B cell (primary cell): ENCODE results near the gene PTPN22. TPM values are rescaled to one million over a fixed set of nuclear protein-coding genes. Genes with fewer than 3 reads are reported as not detected.

Source experiments
- ATAC-seq: fragments of 200-7000 bp; cut with Tn5 transposase; one replicate; pipeline ENCODE4 v1.10.0; 2021; ENCODE audit warnings: low read depth, mild to moderate bottlenecking, moderate number of reproducible peaks, moderate library complexity
- CTCF ChIA-PET: fragments of 350-600 bp; sonication (Branson Sonifier 250); formaldehyde crosslinking; loops from one replicate; lab custom pipeline; 2021; ENCODE audit warnings: antibody characterized with exemption, inconsistent platforms; lab: Charles Lee
- POLR2A ChIA-PET: fragments of 350-600 bp; sonication (Branson Sonifier 250); formaldehyde crosslinking; loops from one replicate; lab custom pipeline; 2021; ENCODE audit warnings: antibody characterized with exemption; lab: Charles Lee
- DNase-seq: peaks from one replicate; pipeline ENCODE4 v3.0.0; 2013
- H2AFZ ChIP-seq: 2 replicates; pipeline ENCODE4 v1.6.1; 2012; ENCODE audit warnings: mild to moderate bottlenecking, low read depth, low read length; ENCODE audit not compliant: insufficient read depth, poor library complexity, severe bottlenecking
- H3K27ac ChIP-seq, 2 donors: 1 replicate in 1 of 2; 2 replicates in 1 of 2; pipeline ENCODE4 v1.5.1; 2012 to 2013; ENCODE audit warnings: low read length in 2 of 2, mild to moderate bottlenecking in 2 of 2, moderate library complexity in 1 of 2
- H3K27me3 ChIP-seq, 4 experiments: fragments of 200-600 bp in 1 of 4; sonication (generic) in 1 of 4; replicated peaks in 1 of 4; 1 replicate in 2 of 4; 2 replicates in 2 of 4; pipeline versions ENCODE4 v1.6.1 to v1.7.0; 2013 to 2016; ENCODE audit warnings: low read length in 3 of 4, mild to moderate bottlenecking in 2 of 4, mixed read lengths in 1 of 4, moderate library complexity in 1 of 4; ENCODE audit not compliant: insufficient read depth in 4 of 4, control insufficient read depth in 3 of 4; ENCODE audit errors: control extremely low read depth in 1 of 4
- H3K36me3 ChIP-seq, 2 experiments: replicated peaks in 1 of 2; 1 replicate in 1 of 2; 2 replicates in 1 of 2; pipeline versions ENCODE4 v1.6.1 to v1.7.1; 2013; ENCODE audit warnings: low read length in 1 of 2; ENCODE audit not compliant: insufficient read depth in 2 of 2, control insufficient read depth in 1 of 2; ENCODE audit errors: control extremely low read depth in 1 of 2, extremely low read depth in 1 of 2
- H3K4me1 ChIP-seq, 2 donors: fragments of 200-600 bp in 1 of 2; sonication (generic) in 1 of 2; 1 replicate in 1 of 2; 2 replicates in 1 of 2; pipeline versions ENCODE4 v1.5.1 to v1.6.1; 2013 to 2017; ENCODE audit warnings: low read length in 2 of 2; ENCODE audit not compliant: control insufficient read depth in 2 of 2, insufficient read depth in 2 of 2
- H3K4me2 ChIP-seq: replicated peaks from 2 replicates; pipeline ENCODE3; 2012; ENCODE audit warnings: mild to moderate bottlenecking, low read depth, low read length; ENCODE audit not compliant: poor library complexity, severe bottlenecking
- H3K4me3 ChIP-seq, 5 experiments: fragments of 200-600 bp in 1 of 5; sonication (generic) in 1 of 5; 1 replicate in 3 of 5; 2 replicates in 2 of 5; pipeline versions ENCODE4 v1.5.1 to v1.7.0; 2011 to 2016; ENCODE audit warnings: low read length in 4 of 5, mild to moderate bottlenecking in 4 of 5, low read depth in 2 of 5, control low read depth in 1 of 5, moderate library complexity in 1 of 5; ENCODE audit not compliant: insufficient read depth in 1 of 5; ENCODE audit errors: control extremely low read depth in 1 of 5, extremely low read depth in 1 of 5
- H3K79me2 ChIP-seq: fragments of 200-600 bp; sonication (generic); one replicate; pipeline ENCODE4 v1.6.0; 2016; ENCODE audit warnings: low read length; ENCODE audit not compliant: control insufficient read depth, insufficient read depth
- H3K9ac ChIP-seq: fragments of 200-600 bp; sonication (generic); 2 replicates; pipeline ENCODE4 v1.6.1; 2017; ENCODE audit warnings: mild to moderate bottlenecking, low read length, moderate library complexity
- H3K9me3 ChIP-seq, 3 donors: one replicate each; pipeline versions ENCODE4 v1.6.1 to v1.7.1; 2013; ENCODE audit warnings: low read length in 2 of 3; ENCODE audit not compliant: control insufficient read depth in 2 of 3, insufficient read depth in 1 of 3; ENCODE audit errors: control extremely low read depth in 1 of 3
- H4K20me1 ChIP-seq: 2 replicates; pipeline ENCODE4 v1.6.0; 2012; ENCODE audit warnings: mild to moderate bottlenecking, low read length; ENCODE audit not compliant: insufficient read depth, control insufficient read depth, poor library complexity, severe bottlenecking
- H3K27ac Mint-ChIP-seq: one replicate; pipeline ENCODE4 v1.8.0; 2021; ENCODE audit warnings: mixed read lengths
- H3K27me3 Mint-ChIP-seq: one replicate; pipeline ENCODE4 v1.8.0; 2021; ENCODE audit warnings: mixed read lengths
- H3K4me1 Mint-ChIP-seq: one replicate; pipeline ENCODE4 v1.8.0; 2021; ENCODE audit warnings: mixed read lengths
- H3K4me3 Mint-ChIP-seq: one replicate; pipeline ENCODE4 v1.8.0; 2021; ENCODE audit warnings: mixed read lengths
- H3K9me3 Mint-ChIP-seq: one replicate; pipeline ENCODE4 v1.8.0; 2022; ENCODE audit warnings: mixed read lengths; ENCODE audit not compliant: insufficient read depth
- CTCF ChIP-seq: fragments of 200-600 bp; IDR thresholded peaks from one replicate; pipeline ENCODE4 v1.8.0; 2022; ENCODE audit warnings: antibody characterized with exemption, mild to moderate bottlenecking
- EZH2 ChIP-seq: IDR thresholded peaks from 2 replicates; pipeline ENCODE4 v1.6.1; 2012; ENCODE audit warnings: borderline replicate concordance, low read depth, mild to moderate bottlenecking, moderate library complexity, low read length; ENCODE audit not compliant: insufficient read depth, poor library complexity, severe bottlenecking
- WGBS: methylation state at CpG from one replicate; pipeline ENCODE4 v1.1.5; 2013; ENCODE audit warnings: missing lambda C conversion rate; ENCODE audit not compliant: insufficient coverage; 5-methylcytosine and 5-hydroxymethylcytosine counted together
- intact Hi-C: fragments of 100-400 bp; cut with micrococcal nuclease; formaldehyde crosslinking; loops from one replicate; pipeline ENCODE4 v1.10.0; 2022
- polyA plus RNA-seq: library from polyadenylated mRNA; depleted of rRNA; stranded (reverse); fragments of >200 nt; gene quantifications from 2 replicates; pipeline ENCODE4 v1.2.3, GENCODE V29; 2012
- total RNA-seq, 2 donors: library from RNA; stranded (reverse); fragments of 120-200 nt in 1 of 2; gene quantifications; 1 replicate in 1 of 2; 2 replicates in 1 of 2; pipeline versions ENCODE4 v1.2.3 to v1.2.4, GENCODE V29; 2013 to 2022

PTPN22 gene
- total and polyA plus RNA-seq, 2 donors (not counting 1 experiment from before 2014, with no cell fraction given): 14.3 to 37.4 TPM

- peak overlapping the region in 2 of 5 experiments; percentile 11 to 70 for H3K4me3 ChIP-seq
- intact Hi-C loops: no loop called here
- peak overlapping the region; percentile 70 for H3K9ac ChIP-seq
- no peaks in the 10 kb centered on the region for H4K20me1 ChIP-seq
- peak overlapping the region; percentile 54 for H2AFZ ChIP-seq
- H3K4me1 ChIP-seq: peaks cover 50 to 52% of the 10 kb centered on the region in 2 donors
- DNase-seq: peak; percentile 44
- no peaks in the 10 kb centered on the region for H3K36me3 ChIP-seq
- Mint-ChIP-seq H3K4me1 (peaks cover 63% of the 10 kb centered on the region), H3K4me3 (peak overlapping the region; percentile 92), H3K27me3 (no peaks in the 10 kb centered on the region), H3K9me3 (no peaks in the 10 kb centered on the region), H3K27ac (peak overlapping the region; percentile 96)
- no peaks in the 10 kb centered on the region for H3K9me3 ChIP-seq
- peak; percentile 11 for ATAC-seq
- H3K27ac ChIP-seq: peak overlapping the region; percentile 84 to 91
- peak overlapping the region; percentile 75 for H3K4me2 ChIP-seq
- no peak for TF ChIP-seq CTCF
- no peak for TF ChIP-seq EZH2
- H3K79me2 ChIP-seq: peaks cover 39% of the 10 kb centered on the region
- ChIA-PET POLR2A (no interaction called here), CTCF (interaction anchor here (1.0 to 1.3 kb wide), 3 partner anchors 13 to 37 kb away, joined by 3 to 9 read pairs (median 3); no protein-coding TSS in a partner anchor)
- no peaks in the 10 kb centered on the region for H3K27me3 ChIP-seq
Observed at GRCh38 chr1:113872219-113872935, 865 bp upstream of the PTPN22 start.

GRCh38 chr1:113870778-113871177, 734 bp downstream of the PTPN22 start:
- H3K36me3 ChIP-seq: no peaks in the 10 kb centered on the region
- CTCF ChIA-PET: interaction anchor here (1.5 to 1.8 kb wide), 3 partner anchors 10 to 35 kb away, joined by 3 to 12 read pairs (median 11); no protein-coding TSS in a partner anchor
- no peaks in the 10 kb centered on the region for H3K9me3 Mint-ChIP-seq
- H3K4me1 ChIP-seq: peaks cover 50 to 52% of the 10 kb centered on the region in 2 donors
- peak overlapping the region; percentile 92 for H3K4me3 Mint-ChIP-seq
- peaks cover 67% of the 10 kb centered on the region for H3K4me1 Mint-ChIP-seq
- no peak for ATAC-seq
- H3K4me2 ChIP-seq: peak overlapping the region; percentile 75
- POLR2A ChIA-PET: interaction anchor here (1.0 kb wide), 1 partner anchor 58 kb away, joined by 3 read pairs; the partner anchor contains the start of gene HIPK1
- H3K9ac ChIP-seq: peak overlapping the region; percentile 70
- no peaks in the 10 kb centered on the region for H3K27me3 Mint-ChIP-seq
- H4K20me1 ChIP-seq: no peaks in the 10 kb centered on the region
- TF ChIP-seq EZH2 (no peak), CTCF (no peak)
- no peaks in the 10 kb centered on the region for H3K27me3 ChIP-seq
- no peaks in the 10 kb centered on the region for H3K9me3 ChIP-seq
- H3K27ac Mint-ChIP-seq: peak overlapping the region; percentile 82
- peaks cover 55% of the 10 kb centered on the region for H3K79me2 ChIP-seq
- 50% methylated on average over 1 of the region's 3 CpGs for WGBS
- H3K4me3 ChIP-seq: peak overlapping the region; percentile 52 to 72 (median 66)
- H2AFZ ChIP-seq: no peak overlapping the region
- intact Hi-C loops: loop anchor here (1.0 kb wide), 5 partner anchors 11 to 59 kb away; partner anchors contain the start of genes DCLRE1B, HIPK1 and RSBN1
- peak; percentile 8 for DNase-seq
- peak overlapping the region; percentile 84 to 91 for H3K27ac ChIP-seq
